ENCODE measurements around the gene MYO1D. TPM values are rescaled to one million over a fixed set of nuclear protein-coding genes. Genes with fewer than 3 reads are reported as not detected.

MYO1D gene
- total and polyA plus RNA-seq, 2 donors (not counting 3 experiments of a cell fraction or from before 2014, with no cell fraction given): 37.8 to 85.5 TPM

GRCh38 chr17:32445497-32445896, 431.4 kb downstream of the MYO1D start:
- dilution Hi-C loops (cut with MboI; ENCODE audit: extremely low pct_ligation_motif_present, low sequenced_read_pairs): no loop called here
- peak overlapping the region; percentile 95 for H3K4me2 ChIP-seq (ENCODE audit: insufficient read depth, low read length)
- peaks cover 53% of the 10 kb centered on the region for H3K79me2 ChIP-seq (ENCODE audit: control insufficient read depth, insufficient read depth, low read length)
- BruUV-seq (replicated peaks): TSS peak; percentile 30
- peak overlapping the region; percentile 89 for H3K9ac ChIP-seq (replicated peaks; ENCODE audit: extremely low read depth, insufficient read depth, low read length)
- peaks cover 0 to 8% of the 10 kb centered on the region in 2 experiments for H3K36me3 ChIP-seq (ENCODE audit: control insufficient read depth in 2 of 2, extremely low read depth in 1 of 2, insufficient read depth in 2 of 2, low read length in 2 of 2)
- peaks cover 10 to 11% of the 10 kb centered on the region in 2 experiments for H3K27me3 ChIP-seq (ENCODE audit: control insufficient read depth in 2 of 2, insufficient read depth in 2 of 2, low read length in 2 of 2)
- no peak for TF ChIP-seq GATA2 (IDR thresholded peaks at IDR 0.05; ENCODE audit: insufficient read depth, insufficient read length, low read depth, low read length)
- TF ChIP-seq EZH2 (IDR thresholded peaks at IDR 0.05; ENCODE audit: borderline replicate concordance, low read depth, low read length, severe bottlenecking): no peak
- no peak for TF ChIP-seq POLR2A (IDR thresholded peaks at IDR 0.05; ENCODE audit: low read depth, low read length)
- TF ChIP-seq CTCF (IDR thresholded peaks at IDR 0.05; ENCODE audit: extremely low read depth in 1 of 2, insufficient read depth in 1 of 2, low read depth in 1 of 2, low read length in 2 of 2): no peak
- TF ChIP-seq MYC (IDR thresholded peaks at IDR 0.05; ENCODE audit: low read depth, low read length): no peak
- no peak for TF ChIP-seq MAX (IDR thresholded peaks at IDR 0.05; ENCODE audit: insufficient read depth, insufficient read length)
- no peak for TF ChIP-seq FOS (IDR thresholded peaks at IDR 0.05; ENCODE audit: borderline replicate concordance, insufficient read depth, low read length)
- no peak for TF ChIP-seq POLR2AphosphoS5 (IDR thresholded peaks at IDR 0.05; ENCODE audit: insufficient read depth, low read depth, low read length)
- no peak for TF ChIP-seq JUN (IDR thresholded peaks at IDR 0.05; ENCODE audit: borderline replicate concordance, insufficient read depth, insufficient read length, low read depth)
- CTCF ChIA-PET: interaction anchor here (1.9 to 4.5 kb wide), 2 partner anchors 16 to 192 kb away, joined by 10 to 28 read pairs; no protein-coding TSS in a partner anchor
- no peaks in the 10 kb centered on the region for H4K20me1 ChIP-seq (replicated peaks; ENCODE audit: control insufficient read depth, extremely low read depth, insufficient read depth, low read length)
- H3K27ac ChIP-seq (ENCODE audit: insufficient read depth, low read depth, low read length): peak overlapping the region; percentile 59
- H3K4me3 ChIP-seq (replicated peaks in 1 of 3; ENCODE audit: insufficient read depth in 1 of 3, low read depth in 1 of 3, low read length in 3 of 3): peak overlapping the region; percentile 53 to 80 (median 57)
- H3K9me3 ChIP-seq (replicated peaks; ENCODE audit: control insufficient read depth, insufficient read depth, low read length): no peaks in the 10 kb centered on the region
- no peak for DNase-seq (ENCODE audit: low read depth, low spot score)
- FAIRE-seq: peak; percentile 15
- POLR2A ChIA-PET: no interaction called here
- peaks cover 18% of the 10 kb centered on the region for H3K4me1 ChIP-seq (ENCODE audit: control insufficient read depth, extremely low read depth, insufficient read depth, low read length)
- intact Hi-C loops (cut with micrococcal nuclease): no loop called here
- no peak overlapping the region for H2AFZ ChIP-seq (ENCODE audit: low read depth, low read length)
- H3K9me1 ChIP-seq (replicated peaks; ENCODE audit: control insufficient read depth, extremely low read depth, insufficient read depth, low read length): no peaks in the 10 kb centered on the region
